GM18868 (cell line): Measurements from ENCODE around the gene CH25H.

Source experiments
- ATAC-seq: cut with Tn5 transposase; IDR thresholded peaks from one replicate; pipeline ENCODE4 v1.9.1; 2021; ENCODE audit warnings: mild to moderate bottlenecking, moderate library complexity; ENCODE audit not compliant: unreplicated experiment

Gene CH25H

GRCh38 chr10:89159316-89159715, 47.8 kb downstream of the CH25H start:
- no peak for ATAC-seq

GRCh38 chr10:89158446-89158845, 48.7 kb downstream of the CH25H start:
- no peak for ATAC-seq

- ATAC-seq: no peak
These were observed 50.8 kb downstream of the CH25H start for GRCh38 chr10:89156161-89156835.
